GM23338 (cell line): ENCODE data around the gene WDR37. TPM values are rescaled to one million over a fixed set of nuclear protein-coding genes. Genes with fewer than 3 reads are reported as not detected.

Experiments used
- ATAC-seq: fragments of 200-7000 bp; cut with Tn5 transposase; 3 replicates; pipeline ENCODE4 v1.9.1; 2020
- DNase-seq: peaks from one replicate; pipeline ENCODE4 v3.0.0-alpha.2; 2015; ENCODE audit warnings: low spot score
- H2AFZ ChIP-seq: fragments of 200-600 bp; sonication (generic); 2 replicates; pipeline ENCODE4 v1.8.0; 2016; ENCODE audit warnings: antibody characterized with exemption, mild to moderate bottlenecking, moderate library complexity
- H3F3A ChIP-seq: fragments of 200-600 bp; sonication (generic); replicated peaks from 2 replicates; pipeline ENCODE4 v1.8.0; 2017; ENCODE audit warnings: antibody characterized with exemption, mixed run types, low read depth
- H3K27ac ChIP-seq: fragments of 200-600 bp; sonication (generic); 2 replicates; pipeline ENCODE4 v1.6.1; 2016; ENCODE audit warnings: low read depth
- H3K27me3 ChIP-seq: fragments of 200-600 bp; sonication (generic); 2 replicates; pipeline ENCODE4 v1.8.0; 2016; ENCODE audit warnings: mild to moderate bottlenecking, mixed run types, moderate library complexity; ENCODE audit not compliant: insufficient read depth
- H3K36me3 ChIP-seq: fragments of 200-600 bp; sonication (generic); 2 replicates; pipeline ENCODE4 v1.8.0; 2016; ENCODE audit warnings: mild to moderate bottlenecking; ENCODE audit not compliant: insufficient read depth
- H3K4me1 ChIP-seq: fragments of 200-600 bp; sonication (generic); 2 replicates; pipeline ENCODE4 v1.8.0; 2016; ENCODE audit warnings: mild to moderate bottlenecking, moderate library complexity; ENCODE audit not compliant: insufficient read depth
- H3K4me2 ChIP-seq: fragments of 200-600 bp; sonication (generic); 2 replicates; pipeline ENCODE4 v1.7.1; 2017; ENCODE audit warnings: mixed run types
- H3K4me3 ChIP-seq: fragments of 200-600 bp; sonication (generic); 2 replicates; pipeline ENCODE4 v1.6.1; 2016; ENCODE audit warnings: mixed run types
- H3K79me2 ChIP-seq: fragments of 200-600 bp; sonication (generic); replicated peaks from 2 replicates; pipeline ENCODE4 v1.8.0; 2017; ENCODE audit warnings: mild to moderate bottlenecking; ENCODE audit not compliant: insufficient read depth
- H3K9me2 ChIP-seq: fragments of 200-600 bp; sonication (generic); 2 replicates; pipeline ENCODE4 v1.8.0; 2017; ENCODE audit not compliant: insufficient read depth
- H4K20me1 ChIP-seq: fragments of 200-600 bp; sonication (generic); replicated peaks from 2 replicates; pipeline ENCODE4 v1.8.0; 2017; ENCODE audit warnings: mild to moderate bottlenecking; ENCODE audit not compliant: insufficient read depth
- H3K27ac Mint-ChIP-seq: 2 replicates; pipeline ENCODE4 v1.8.0; 2020; ENCODE audit warnings: inconsistent platforms, mild to moderate bottlenecking, moderate library complexity, mixed read lengths
- H3K27me3 Mint-ChIP-seq: 3 replicates; pipeline ENCODE4 v1.8.0; 2022; ENCODE audit warnings: low read depth, mild to moderate bottlenecking, moderate library complexity, mixed read lengths, inconsistent platforms; ENCODE audit not compliant: insufficient read depth, poor library complexity
- H3K36me3 Mint-ChIP-seq: 3 replicates; pipeline ENCODE4 v1.8.0; 2021; ENCODE audit warnings: low read depth, mild to moderate bottlenecking, inconsistent platforms, moderate library complexity, mixed read lengths
- H3K4me1 Mint-ChIP-seq: 3 replicates; pipeline ENCODE4 v1.8.0; 2020; ENCODE audit warnings: mild to moderate bottlenecking, inconsistent platforms, mixed read lengths
- H3K4me3 Mint-ChIP-seq: 3 replicates; pipeline ENCODE4 v1.8.0; 2021; ENCODE audit warnings: moderate library complexity, mild to moderate bottlenecking, inconsistent platforms, mixed read lengths
- H3K9me3 Mint-ChIP-seq: 3 replicates; pipeline ENCODE4 v1.8.0; 2020; ENCODE audit warnings: moderate library complexity, mild to moderate bottlenecking, inconsistent platforms, mixed read lengths
- CREB1 ChIP-seq: fragments of 250-450 bp; sonication (Bioruptor Pico); IDR thresholded peaks from 2 replicates; pipeline ENCODE4 v1.5.0; 2020; ENCODE audit warnings: low read depth, mild to moderate bottlenecking, moderate library complexity
- EZH2 ChIP-seq: fragments of 200-600 bp; sonication (generic); IDR thresholded peaks from one replicate; pipeline ENCODE4 v1.8.0; 2017; ENCODE audit warnings: antibody characterized with exemption, mild to moderate bottlenecking, low read depth; ENCODE audit not compliant: unreplicated experiment
- EZH2phosphoT487 ChIP-seq: fragments of 200-600 bp; sonication (generic); IDR thresholded peaks from one replicate; pipeline ENCODE4 v1.8.1; 2018; ENCODE audit warnings: antibody characterized with exemption; ENCODE audit not compliant: unreplicated experiment
- JUNB ChIP-seq: IDR thresholded peaks from one replicate; pipeline ENCODE4 v1.6.1; 2016; ENCODE audit warnings: antibody characterized with exemption; ENCODE audit not compliant: unreplicated experiment
- NANOG ChIP-seq: IDR thresholded peaks from 2 replicates; pipeline ENCODE4 v1.6.1; 2016; ENCODE audit warnings: antibody characterized with exemption, borderline replicate concordance
- POLR2AphosphoS5 ChIP-seq: IDR thresholded peaks from 2 replicates; pipeline ENCODE4 v1.6.1; 2016; ENCODE audit warnings: antibody characterized with exemption, low read depth
- STAT1 ChIP-seq: IDR thresholded peaks from one replicate; pipeline ENCODE4 v1.6.1; 2016; ENCODE audit warnings: antibody characterized with exemption; ENCODE audit not compliant: unreplicated experiment
- ZNF114 ChIP-seq: fragments of 250-450 bp; sonication (Bioruptor Pico); IDR thresholded peaks from 2 replicates; pipeline ENCODE4 v1.5.0; 2020; ENCODE audit warnings: mild to moderate bottlenecking, moderate library complexity
- ZNF331 ChIP-seq: fragments of 250-450 bp; sonication (Bioruptor Pico); IDR thresholded peaks from 2 replicates; pipeline ENCODE4 v1.5.0; 2020; ENCODE audit warnings: low read depth, mild to moderate bottlenecking, moderate library complexity
- polyA plus RNA-seq: library from polyadenylated mRNA; unstranded; fragments of >200 nt; fragmentation: Nextera tagmentation; extraction: Ambion mirVana; gene quantifications from 2 replicates; pipeline ENCODE4 v1.2.1, GENCODE V29; 2016
- total RNA-seq: library from RNA; depleted of rRNA; stranded (reverse); fragments of >200 nt; shearing (Covaris generic); gene quantifications from 2 replicates; pipeline ENCODE4 v1.2.3, GENCODE V29; 2014
- TF ChIP-seq, protein P1 (sequence below): IDR thresholded peaks from 2 replicates; pipeline ENCODE4 v1.6.1; 2016; ENCODE audit warnings: antibody characterized with exemption
- TF ChIP-seq, protein P2 (sequence below): IDR thresholded peaks from one replicate; pipeline ENCODE4 v1.6.1; 2018; ENCODE audit warnings: antibody characterized with exemption; ENCODE audit not compliant: unreplicated experiment
- TF ChIP-seq, protein P3 (sequence below), 2 experiments: fragments of 200-600 bp in 1 of 2; sonication (generic) in 1 of 2; conservative IDR thresholded peaks; 2 replicates each; pipeline versions ENCODE4 v1.5.1 to v1.6.1; 2016 to 2017; ENCODE audit warnings: antibody characterized with exemption in 2 of 2, low read depth in 2 of 2, mild to moderate bottlenecking in 2 of 2, moderate library complexity in 1 of 2
- TF ChIP-seq, protein P4 (sequence below): fragments of 250-450 bp; sonication (Bioruptor Pico); IDR thresholded peaks from 2 replicates; pipeline ENCODE4 v1.5.0; 2020; ENCODE audit warnings: mild to moderate bottlenecking, moderate library complexity

The WDR37 gene
- total and polyA plus RNA-seq, 2 experiments from 2014 or later, result 6.0 to 10.2 TPM

DNA sequence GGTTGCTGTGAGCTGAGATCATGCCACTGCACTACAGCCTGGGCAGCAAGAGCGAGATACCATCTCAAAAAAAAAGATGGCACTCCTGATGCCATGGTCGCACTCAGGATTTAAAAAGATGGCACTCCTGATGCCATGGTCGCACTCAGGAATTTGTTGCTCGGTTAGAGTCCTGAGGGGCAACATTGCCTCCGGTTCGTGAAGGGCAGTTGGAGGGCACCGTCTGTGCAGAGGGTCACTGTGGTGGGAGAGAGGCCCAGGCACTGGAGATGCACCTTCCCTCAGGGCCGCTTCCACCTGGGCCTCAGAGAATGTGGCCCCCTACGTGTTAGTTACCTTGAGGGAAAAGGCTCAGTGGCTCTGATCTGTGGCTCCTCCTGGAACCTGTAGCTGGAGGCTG is 49.6 kb upstream of the WDR37 start:
- DNase-seq (no peak), ATAC-seq (no peak)
- Histone ChIP-seq H3K9me2 (no peaks in the 10 kb centered on the region), H3K4me1 (no peaks in the 10 kb centered on the region), H3K4me2 (no peak overlapping the region), H3K27ac (no peak overlapping the region), H3K36me3 (peaks cover 81% of the 10 kb centered on the region), H3K79me2 (peaks cover 36% of the 10 kb centered on the region), H3K27me3 (no peaks in the 10 kb centered on the region), H2AFZ (no peak overlapping the region), H3K4me3 (no peak overlapping the region), H4K20me1 (peaks cover 33% of the 10 kb centered on the region), H3F3A (peaks cover 4% of the 10 kb centered on the region; the same call in 1 of the 2 replicates)
- Mint-ChIP-seq H3K4me3 (no peak overlapping the region), H3K4me1 (peaks cover 4% of the 10 kb centered on the region; the same call in 2 of the 3 replicates), H3K36me3 (peaks cover 98% of the 10 kb centered on the region), H3K9me3 (no peaks in the 10 kb centered on the region), H3K27me3 (peaks cover 9% of the 10 kb centered on the region), H3K27ac (no peak overlapping the region)
- TF ChIP-seq, protein P1, sequence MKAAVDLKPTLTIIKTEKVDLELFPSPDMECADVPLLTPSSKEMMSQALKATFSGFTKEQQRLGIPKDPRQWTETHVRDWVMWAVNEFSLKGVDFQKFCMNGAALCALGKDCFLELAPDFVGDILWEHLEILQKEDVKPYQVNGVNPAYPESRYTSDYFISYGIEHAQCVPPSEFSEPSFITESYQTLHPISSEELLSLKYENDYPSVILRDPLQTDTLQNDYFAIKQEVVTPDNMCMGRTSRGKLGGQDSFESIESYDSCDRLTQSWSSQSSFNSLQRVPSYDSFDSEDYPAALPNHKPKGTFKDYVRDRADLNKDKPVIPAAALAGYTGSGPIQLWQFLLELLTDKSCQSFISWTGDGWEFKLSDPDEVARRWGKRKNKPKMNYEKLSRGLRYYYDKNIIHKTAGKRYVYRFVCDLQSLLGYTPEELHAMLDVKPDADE, result no peak
- TF ChIP-seq NANOG (no peak), STAT1 (no peak), ZNF114 (no peak), POLR2AphosphoS5 (no peak), EZH2phosphoT487 (no peak), EZH2 (no peak), ZNF331 (no peak), CREB1 (no peak), JUNB (no peak)
- TF ChIP-seq, protein P2, sequence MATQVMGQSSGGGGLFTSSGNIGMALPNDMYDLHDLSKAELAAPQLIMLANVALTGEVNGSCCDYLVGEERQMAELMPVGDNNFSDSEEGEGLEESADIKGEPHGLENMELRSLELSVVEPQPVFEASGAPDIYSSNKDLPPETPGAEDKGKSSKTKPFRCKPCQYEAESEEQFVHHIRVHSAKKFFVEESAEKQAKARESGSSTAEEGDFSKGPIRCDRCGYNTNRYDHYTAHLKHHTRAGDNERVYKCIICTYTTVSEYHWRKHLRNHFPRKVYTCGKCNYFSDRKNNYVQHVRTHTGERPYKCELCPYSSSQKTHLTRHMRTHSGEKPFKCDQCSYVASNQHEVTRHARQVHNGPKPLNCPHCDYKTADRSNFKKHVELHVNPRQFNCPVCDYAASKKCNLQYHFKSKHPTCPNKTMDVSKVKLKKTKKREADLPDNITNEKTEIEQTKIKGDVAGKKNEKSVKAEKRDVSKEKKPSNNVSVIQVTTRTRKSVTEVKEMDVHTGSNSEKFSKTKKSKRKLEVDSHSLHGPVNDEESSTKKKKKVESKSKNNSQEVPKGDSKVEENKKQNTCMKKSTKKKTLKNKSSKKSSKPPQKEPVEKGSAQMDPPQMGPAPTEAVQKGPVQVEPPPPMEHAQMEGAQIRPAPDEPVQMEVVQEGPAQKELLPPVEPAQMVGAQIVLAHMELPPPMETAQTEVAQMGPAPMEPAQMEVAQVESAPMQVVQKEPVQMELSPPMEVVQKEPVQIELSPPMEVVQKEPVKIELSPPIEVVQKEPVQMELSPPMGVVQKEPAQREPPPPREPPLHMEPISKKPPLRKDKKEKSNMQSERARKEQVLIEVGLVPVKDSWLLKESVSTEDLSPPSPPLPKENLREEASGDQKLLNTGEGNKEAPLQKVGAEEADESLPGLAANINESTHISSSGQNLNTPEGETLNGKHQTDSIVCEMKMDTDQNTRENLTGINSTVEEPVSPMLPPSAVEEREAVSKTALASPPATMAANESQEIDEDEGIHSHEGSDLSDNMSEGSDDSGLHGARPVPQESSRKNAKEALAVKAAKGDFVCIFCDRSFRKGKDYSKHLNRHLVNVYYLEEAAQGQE, result no peak
- TF ChIP-seq, protein P3, sequence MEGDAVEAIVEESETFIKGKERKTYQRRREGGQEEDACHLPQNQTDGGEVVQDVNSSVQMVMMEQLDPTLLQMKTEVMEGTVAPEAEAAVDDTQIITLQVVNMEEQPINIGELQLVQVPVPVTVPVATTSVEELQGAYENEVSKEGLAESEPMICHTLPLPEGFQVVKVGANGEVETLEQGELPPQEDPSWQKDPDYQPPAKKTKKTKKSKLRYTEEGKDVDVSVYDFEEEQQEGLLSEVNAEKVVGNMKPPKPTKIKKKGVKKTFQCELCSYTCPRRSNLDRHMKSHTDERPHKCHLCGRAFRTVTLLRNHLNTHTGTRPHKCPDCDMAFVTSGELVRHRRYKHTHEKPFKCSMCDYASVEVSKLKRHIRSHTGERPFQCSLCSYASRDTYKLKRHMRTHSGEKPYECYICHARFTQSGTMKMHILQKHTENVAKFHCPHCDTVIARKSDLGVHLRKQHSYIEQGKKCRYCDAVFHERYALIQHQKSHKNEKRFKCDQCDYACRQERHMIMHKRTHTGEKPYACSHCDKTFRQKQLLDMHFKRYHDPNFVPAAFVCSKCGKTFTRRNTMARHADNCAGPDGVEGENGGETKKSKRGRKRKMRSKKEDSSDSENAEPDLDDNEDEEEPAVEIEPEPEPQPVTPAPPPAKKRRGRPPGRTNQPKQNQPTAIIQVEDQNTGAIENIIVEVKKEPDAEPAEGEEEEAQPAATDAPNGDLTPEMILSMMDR (conservative IDR thresholded peaks at IDR 0.05; ENCODE audit: low read depth in 2 of 2), result no peak
- TF ChIP-seq, protein P4, sequence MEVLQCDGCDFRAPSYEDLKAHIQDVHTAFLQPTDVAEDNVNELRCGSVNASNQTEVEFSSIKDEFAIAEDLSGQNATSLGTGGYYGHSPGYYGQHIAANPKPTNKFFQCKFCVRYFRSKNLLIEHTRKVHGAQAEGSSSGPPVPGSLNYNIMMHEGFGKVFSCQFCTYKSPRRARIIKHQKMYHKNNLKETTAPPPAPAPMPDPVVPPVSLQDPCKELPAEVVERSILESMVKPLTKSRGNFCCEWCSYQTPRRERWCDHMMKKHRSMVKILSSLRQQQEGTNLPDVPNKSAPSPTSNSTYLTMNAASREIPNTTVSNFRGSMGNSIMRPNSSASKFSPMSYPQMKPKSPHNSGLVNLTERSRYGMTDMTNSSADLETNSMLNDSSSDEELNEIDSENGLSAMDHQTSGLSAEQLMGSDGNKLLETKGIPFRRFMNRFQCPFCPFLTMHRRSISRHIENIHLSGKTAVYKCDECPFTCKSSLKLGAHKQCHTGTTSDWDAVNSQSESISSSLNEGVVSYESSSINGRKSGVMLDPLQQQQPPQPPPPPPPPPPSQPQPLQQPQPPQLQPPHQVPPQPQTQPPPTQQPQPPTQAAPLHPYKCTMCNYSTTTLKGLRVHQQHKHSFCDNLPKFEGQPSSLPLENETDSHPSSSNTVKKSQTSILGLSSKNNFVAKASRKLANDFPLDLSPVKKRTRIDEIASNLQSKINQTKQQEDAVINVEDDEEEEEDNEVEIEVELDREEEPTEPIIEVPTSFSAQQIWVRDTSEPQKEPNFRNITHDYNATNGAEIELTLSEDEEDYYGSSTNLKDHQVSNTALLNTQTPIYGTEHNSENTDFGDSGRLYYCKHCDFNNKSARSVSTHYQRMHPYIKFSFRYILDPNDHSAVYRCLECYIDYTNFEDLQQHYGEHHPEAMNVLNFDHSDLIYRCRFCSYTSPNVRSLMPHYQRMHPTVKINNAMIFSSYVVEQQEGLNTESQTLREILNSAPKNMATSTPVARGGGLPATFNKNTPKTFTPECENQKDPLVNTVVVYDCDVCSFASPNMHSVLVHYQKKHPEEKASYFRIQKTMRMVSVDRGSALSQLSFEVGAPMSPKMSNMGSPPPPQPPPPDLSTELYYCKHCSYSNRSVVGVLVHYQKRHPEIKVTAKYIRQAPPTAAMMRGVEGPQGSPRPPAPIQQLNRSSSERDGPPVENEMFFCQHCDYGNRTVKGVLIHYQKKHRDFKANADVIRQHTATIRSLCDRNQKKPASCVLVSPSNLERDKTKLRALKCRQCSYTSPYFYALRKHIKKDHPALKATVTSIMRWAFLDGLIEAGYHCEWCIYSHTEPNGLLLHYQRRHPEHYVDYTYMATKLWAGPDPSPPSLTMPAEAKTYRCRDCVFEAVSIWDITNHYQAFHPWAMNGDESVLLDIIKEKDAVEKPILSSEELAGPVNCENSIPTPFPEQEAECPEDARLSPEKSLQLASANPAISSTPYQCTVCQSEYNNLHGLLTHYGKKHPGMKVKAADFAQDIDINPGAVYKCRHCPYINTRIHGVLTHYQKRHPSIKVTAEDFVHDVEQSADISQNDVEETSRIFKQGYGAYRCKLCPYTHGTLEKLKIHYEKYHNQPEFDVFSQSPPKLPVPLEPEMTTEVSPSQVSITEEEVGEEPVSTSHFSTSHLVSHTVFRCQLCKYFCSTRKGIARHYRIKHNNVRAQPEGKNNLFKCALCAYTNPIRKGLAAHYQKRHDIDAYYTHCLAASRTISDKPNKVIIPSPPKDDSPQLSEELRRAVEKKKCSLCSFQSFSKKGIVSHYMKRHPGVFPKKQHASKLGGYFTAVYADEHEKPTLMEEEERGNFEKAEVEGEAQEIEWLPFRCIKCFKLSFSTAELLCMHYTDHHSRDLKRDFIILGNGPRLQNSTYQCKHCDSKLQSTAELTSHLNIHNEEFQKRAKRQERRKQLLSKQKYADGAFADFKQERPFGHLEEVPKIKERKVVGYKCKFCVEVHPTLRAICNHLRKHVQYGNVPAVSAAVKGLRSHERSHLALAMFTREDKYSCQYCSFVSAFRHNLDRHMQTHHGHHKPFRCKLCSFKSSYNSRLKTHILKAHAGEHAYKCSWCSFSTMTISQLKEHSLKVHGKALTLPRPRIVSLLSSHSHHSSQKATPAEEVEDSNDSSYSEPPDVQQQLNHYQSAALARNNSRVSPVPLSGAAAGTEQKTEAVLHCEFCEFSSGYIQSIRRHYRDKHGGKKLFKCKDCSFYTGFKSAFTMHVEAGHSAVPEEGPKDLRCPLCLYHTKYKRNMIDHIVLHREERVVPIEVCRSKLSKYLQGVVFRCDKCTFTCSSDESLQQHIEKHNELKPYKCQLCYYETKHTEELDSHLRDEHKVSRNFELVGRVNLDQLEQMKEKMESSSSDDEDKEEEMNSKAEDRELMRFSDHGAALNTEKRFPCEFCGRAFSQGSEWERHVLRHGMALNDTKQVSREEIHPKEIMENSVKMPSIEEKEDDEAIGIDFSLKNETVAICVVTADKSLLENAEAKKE, result no peak
